IMR-90 (cell line): ENCODE measurements around the gene NMT1. TPM values are rescaled to one million over a fixed set of nuclear protein-coding genes. Genes with fewer than 3 reads are reported as not detected.

Experiments used
- ATAC-seq: fragments of 200-7000 bp; cut with Tn5 transposase; 2 replicates; pipeline ENCODE4 v1.9.1; 2020; ENCODE audit warnings: low read depth, mild to moderate bottlenecking, moderate library complexity
- BruUV-seq: library from RNA; stranded (reverse); fragments of 400-500 nt; replicated peaks from 2 replicates; lab custom pipeline; 2021; lab: Mats Ljungman, UMichigan
- CTCF ChIA-PET: fragments of 300-600 bp; formaldehyde crosslinking; extraction: SDS; loops from one replicate; lab custom pipeline; 2021; ENCODE audit warnings: antibody characterized with exemption; lab: Yijun Ruan, JAX
- POLR2A ChIA-PET: fragments of 300-600 bp; sonication (Branson Sonifier 250); formaldehyde crosslinking; loops from one replicate; lab custom pipeline; 2022; ENCODE audit warnings: antibody characterized with exemption; ENCODE audit not compliant: unreplicated experiment; lab: Charles Lee
- DNase-seq: peaks from one replicate; pipeline ENCODE4 v3.0.0; 2013
- H2AFZ ChIP-seq: replicated peaks from 2 replicates; pipeline ENCODE3; 2013; ENCODE audit warnings: low read length, mild to moderate bottlenecking; ENCODE audit not compliant: poor library complexity
- H2AK5ac ChIP-seq: 2 replicates; pipeline ENCODE4 v1.6.1; 2013; ENCODE audit warnings: low read depth, low read length, inconsistent platforms
- H2AK9ac ChIP-seq: replicated peaks from 2 replicates; pipeline ENCODE3; 2013; ENCODE audit warnings: mild to moderate bottlenecking, low read depth, low read length, moderate library complexity; ENCODE audit not compliant: poor library complexity
- H2BK120ac ChIP-seq: 2 replicates; pipeline ENCODE4 v1.6.1; 2013; ENCODE audit warnings: low read depth, low read length, inconsistent platforms
- H2BK15ac ChIP-seq: 3 replicates; pipeline ENCODE4 v1.6.1; 2013; ENCODE audit warnings: low read depth, low read length, inconsistent platforms
- H2BK20ac ChIP-seq: 2 replicates; pipeline ENCODE4 v1.6.1; 2013; ENCODE audit warnings: low read depth, mild to moderate bottlenecking, inconsistent platforms, low read length, moderate library complexity
- H2BK5ac ChIP-seq: 2 replicates; pipeline ENCODE4 v1.6.1; 2013; ENCODE audit warnings: mild to moderate bottlenecking, low read depth, low read length, inconsistent platforms; ENCODE audit not compliant: poor library complexity, severe bottlenecking
- H3K14ac ChIP-seq: replicated peaks from 2 replicates; pipeline ENCODE4 v1.6.1; 2013; ENCODE audit warnings: low read depth, low read length, inconsistent platforms
- H3K18ac ChIP-seq: 2 replicates; pipeline ENCODE4 v1.6.1; 2013; ENCODE audit warnings: low read depth, low read length, control low read depth
- H3K23ac ChIP-seq: 2 replicates; pipeline ENCODE4 v1.6.1; 2013; ENCODE audit warnings: low read depth, low read length, inconsistent platforms
- H3K27ac ChIP-seq: 2 replicates; pipeline ENCODE4 v1.5.1; 2013; ENCODE audit warnings: mild to moderate bottlenecking, control low read depth, low read length; ENCODE audit not compliant: insufficient read depth
- H3K27me3 ChIP-seq: 2 replicates; pipeline ENCODE4 v1.6.1; 2013; ENCODE audit warnings: low read length; ENCODE audit not compliant: control insufficient read depth, insufficient read depth
- H3K36me3 ChIP-seq: 2 replicates; pipeline ENCODE4 v1.6.1; 2013; ENCODE audit warnings: low read length, mixed read lengths; ENCODE audit not compliant: control insufficient read depth, insufficient read depth
- H3K4ac ChIP-seq: 2 replicates; pipeline ENCODE4 v1.6.1; 2013; ENCODE audit warnings: low read depth, low read length, inconsistent platforms
- H3K4me1 ChIP-seq: 2 replicates; pipeline ENCODE4 v1.6.1; 2013; ENCODE audit warnings: low read length, mixed read lengths; ENCODE audit not compliant: control insufficient read depth, insufficient read depth
- H3K4me2 ChIP-seq: 2 replicates; pipeline ENCODE4 v1.6.1; 2013; ENCODE audit warnings: low read depth, mild to moderate bottlenecking, control low read depth, low read length, moderate library complexity
- H3K4me3 ChIP-seq: 2 replicates; pipeline ENCODE4 v1.5.1; 2013; ENCODE audit warnings: low read depth, mild to moderate bottlenecking, control low read depth, low read length, moderate library complexity; ENCODE audit not compliant: insufficient read depth
- H3K56ac ChIP-seq: 2 replicates; pipeline ENCODE4 v1.6.1; 2013; ENCODE audit warnings: low read length, inconsistent platforms; ENCODE audit not compliant: insufficient read depth; ENCODE audit errors: extremely low read depth
- H3K79me1 ChIP-seq, 2 experiments: 2 replicates each; pipeline ENCODE4 v1.6.1; 2013; ENCODE audit warnings: low read length in 2 of 2, inconsistent platforms in 1 of 2, low read depth in 1 of 2
- H3K9ac ChIP-seq: 2 replicates; pipeline ENCODE4 v1.6.1; 2013; ENCODE audit warnings: low read depth, low read length, control low read depth
- H3K9me1 ChIP-seq: 2 replicates; pipeline ENCODE4 v1.6.1; 2013; ENCODE audit warnings: low read length, inconsistent platforms; ENCODE audit not compliant: insufficient read depth
- H3K9me3 ChIP-seq: 2 replicates; pipeline ENCODE4 v1.6.1; 2013; ENCODE audit warnings: low read length; ENCODE audit not compliant: control insufficient read depth, insufficient read depth
- H4K20me1 ChIP-seq: 2 replicates; pipeline ENCODE4 v1.6.1; 2013; ENCODE audit warnings: low read length, inconsistent platforms; ENCODE audit not compliant: insufficient read depth
- H4K5ac ChIP-seq: 2 replicates; pipeline ENCODE4 v1.6.1; 2013; ENCODE audit warnings: mild to moderate bottlenecking, low read depth, low read length, control low read depth
- H4K8ac ChIP-seq, 2 experiments: 2 replicates each; pipeline ENCODE4 v1.6.1; 2013; ENCODE audit warnings: low read depth in 2 of 2, low read length in 2 of 2, control low read depth in 1 of 2, inconsistent platforms in 1 of 2
- H4K91ac ChIP-seq: 2 replicates; pipeline ENCODE4 v1.6.1; 2013; ENCODE audit warnings: low read depth, low read length, inconsistent platforms; ENCODE audit not compliant: insufficient read depth
- BHLHE40 ChIP-seq: fragments of 150-350 bp; IDR thresholded peaks from 2 replicates; pipeline ENCODE4 v1.6.1; 2016; ENCODE audit warnings: mild to moderate bottlenecking, low read depth, low read length
- CHD1 ChIP-seq: IDR thresholded peaks from 2 replicates; pipeline ENCODE4 v1.6.1; 2012; ENCODE audit warnings: low read depth, low read length, improper control_type of control experiment
- CTCF ChIP-seq: conservative IDR thresholded peaks from 2 replicates; pipeline ENCODE4 v1.5.1; 2012; ENCODE audit warnings: mild to moderate bottlenecking, low read depth, low read length, improper control_type of control experiment
- ELK1 ChIP-seq: fragments of 150-350 bp; IDR thresholded peaks from 2 replicates; pipeline ENCODE4 v1.6.1; 2016; ENCODE audit warnings: low read depth, mild to moderate bottlenecking, low read length, moderate library complexity, borderline replicate concordance
- FOS ChIP-seq: fragments of 150-350 bp; IDR thresholded peaks from 2 replicates; pipeline ENCODE4 v1.6.1; 2016; ENCODE audit warnings: low read depth, low read length
- MXI1 ChIP-seq: IDR thresholded peaks from 2 replicates; pipeline ENCODE4 v1.6.1; 2012; ENCODE audit warnings: low read depth, mild to moderate bottlenecking, low read length, moderate library complexity, borderline replicate concordance
- NFE2L2 ChIP-seq: fragments of 150-350 bp; IDR thresholded peaks from 2 replicates; pipeline ENCODE4 v1.6.1; 2016; ENCODE audit warnings: low read depth, mild to moderate bottlenecking, low read length
- WGBS, 2 experiments: methylation state at CpG; one replicate each; pipeline versions ENCODE4 v1.1.5 to v1.1.7; 2013; ENCODE audit warnings: missing lambda C conversion rate in 2 of 2; ENCODE audit not compliant: insufficient read length in 1 of 2; ENCODE audit errors: extremely low coverage in 2 of 2; 5-methylcytosine and 5-hydroxymethylcytosine counted together
- dilution Hi-C: fragments of 300-500 bp; cut with HindIII; formaldehyde crosslinking; loops from one replicate; pipeline ENCODE4 v1.14.3; 2018; ENCODE audit warnings: low sequenced_read_pairs; ENCODE audit not compliant: unreplicated experiment
- in situ Hi-C: fragments of 300-500 bp; cut with MboI; formaldehyde crosslinking; loops from 3 replicates; pipeline ENCODE4 v1.14.3; 2019; ENCODE audit warnings: low sequenced_read_pairs, inconsistent platforms, mixed read lengths
- intact Hi-C: fragments of 100-400 bp; cut with micrococcal nuclease; formaldehyde crosslinking; loops from 2 replicates; pipeline ENCODE4 v1.10.0; 2022
- polyA plus RNA-seq, 3 experiments: library from polyadenylated mRNA; depleted of rRNA; stranded (reverse); fragments of >200 nt; gene quantifications; 2 replicates each; pipeline ENCODE4 v1.2.3, GENCODE V29; 2012; ENCODE audit warnings: low replicate concordance in 1 of 3
- total RNA-seq: library from RNA; depleted of rRNA; stranded (reverse); fragments of >200 nt; gene quantifications from 2 replicates; pipeline ENCODE4 v1.2.3, GENCODE V29; 2012

The NMT1 gene
- total and polyA plus RNA-seq, 2 of the 4 experiments (the other 2 are of a cell fraction): 38.0 to 60.6 TPM

- TF ChIP-seq MXI1: no peak
Measured at GRCh38 chr17:45117848-45118646, 56.9 kb downstream of the NMT1 start (continued).

GRCh38 chr17:45118691-45119090 lies 57.6 kb downstream of the NMT1 start:
- in situ Hi-C loops: no loop called here
- no peak overlapping the region for H3K4me3 ChIP-seq
- H3K4me2 ChIP-seq: no peak overlapping the region
- 99% methylated on average over 8 of the region's 23 CpGs; no CpG with 5 or more reads in 1 of the 2 experiments for WGBS, 2 experiments
- peaks cover 13% of the 10 kb centered on the region for H3K4me1 ChIP-seq
- no peaks in the 10 kb centered on the region for H4K20me1 ChIP-seq
- H3K9ac ChIP-seq: no peak overlapping the region
- no peak overlapping the region for H3K14ac ChIP-seq
- H3K23ac ChIP-seq: no peak overlapping the region
- no peak overlapping the region for H2AFZ ChIP-seq
- no peak overlapping the region for H2BK20ac ChIP-seq
- no peaks in the 10 kb centered on the region for H3K9me3 ChIP-seq
- no TSS peak for BruUV-seq
- no peak overlapping the region for H2AK5ac ChIP-seq
- H2BK5ac ChIP-seq: no peak overlapping the region
- H3K9me1 ChIP-seq: peaks cover 10% of the 10 kb centered on the region; the same call in 1 of the 2 replicates
- intact Hi-C loops: no loop called here
- DNase-seq (no peak), ATAC-seq (no peak)
- no peak overlapping the region for H4K8ac ChIP-seq
- H3K27ac ChIP-seq: no peak overlapping the region
- no peaks in the 10 kb centered on the region for H3K27me3 ChIP-seq
- H2BK15ac ChIP-seq: no peak overlapping the region
- H2AK9ac ChIP-seq: no peak overlapping the region
- H4K5ac ChIP-seq: no peak overlapping the region
- H3K18ac ChIP-seq: no peak overlapping the region
- peaks cover 28% of the 10 kb centered on the region; the same call in 1 of the 2 replicates for H3K36me3 ChIP-seq
- H3K56ac ChIP-seq: no peak overlapping the region
- no peak overlapping the region for H4K91ac ChIP-seq
- H2BK120ac ChIP-seq: no peak overlapping the region
- H3K79me1 ChIP-seq: peaks cover 17 to 25% of the 10 kb centered on the region in 2 experiments
- TF ChIP-seq NFE2L2 (no peak), ELK1 (no peak), CHD1 (no peak), FOS (no peak), BHLHE40 (no peak), CTCF (no peak)
- POLR2A ChIA-PET: no interaction called here
- no peak overlapping the region for H3K4ac ChIP-seq
- dilution Hi-C loops: no loop called here
- CTCF ChIA-PET: interaction anchor here (1.2 kb wide), 1 partner anchor 79 kb away, joined by 3 read pairs; no protein-coding TSS in a partner anchor
